Esophagus squamous epithelium (tissue), 4 donors: ENCODE data around the gene HOXB5.

Experiments
- POLR2A ChIP-seq, 4 donors: fragments of 450-650 bp; IDR thresholded peaks; one replicate each; pipeline ENCODE4 v1.6.1; 2017; ENCODE audit warnings: antibody characterized with exemption in 4 of 4, mild to moderate bottlenecking in 4 of 4, moderate library complexity in 3 of 4
- TF ChIP-seq, protein P1 (sequence below), 6 experiments: fragments of 450-650 bp in 4 of 6; fragments of 200-600 bp in 2 of 6; sonication (generic) in 2 of 6; IDR thresholded peaks; one replicate each; pipeline ENCODE4 v1.5.1; 2016 to 2019; ENCODE audit warnings: antibody characterized with exemption in 6 of 6, mild to moderate bottlenecking in 4 of 6, moderate library complexity in 4 of 6

DNA sequence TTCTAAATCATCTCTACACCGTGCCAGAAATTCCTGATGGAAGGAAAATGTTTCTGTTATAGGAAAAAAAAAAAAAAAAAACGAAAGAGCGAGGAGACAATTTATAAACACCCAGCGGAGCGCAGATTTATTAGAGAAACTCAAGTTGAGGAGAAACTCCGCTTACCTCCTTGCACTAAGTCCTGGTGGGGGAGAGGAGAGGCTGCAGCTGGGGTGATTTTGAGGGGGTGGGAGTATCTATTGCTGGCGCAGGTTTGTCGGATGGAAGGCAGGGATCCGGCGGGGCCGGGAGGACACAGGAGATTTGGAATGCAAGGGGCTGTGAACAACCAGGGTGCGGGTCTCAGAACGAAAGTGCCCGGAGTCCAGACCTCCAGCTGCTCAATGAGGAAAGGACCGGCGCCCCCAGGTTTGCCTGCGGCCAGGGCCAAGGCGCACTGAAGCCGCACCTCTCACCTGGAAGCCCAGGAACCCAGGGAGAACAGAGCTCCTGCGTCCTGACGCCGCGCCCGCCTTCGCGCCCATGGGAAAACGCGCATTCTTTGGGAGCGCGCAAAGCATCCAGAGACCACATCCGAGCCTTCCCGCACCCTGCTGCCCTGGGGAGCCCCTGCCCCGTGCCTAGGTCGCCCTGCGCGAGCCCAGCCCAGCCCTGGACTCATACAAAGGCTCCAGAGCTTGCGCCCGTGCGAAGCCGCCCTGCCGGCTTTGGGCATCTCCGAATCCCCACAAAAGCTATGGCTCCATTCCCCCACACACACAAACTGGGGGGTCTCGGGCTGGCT lies 24.1 kb upstream of the HOXB5 start:
- TF ChIP-seq, protein P1, sequence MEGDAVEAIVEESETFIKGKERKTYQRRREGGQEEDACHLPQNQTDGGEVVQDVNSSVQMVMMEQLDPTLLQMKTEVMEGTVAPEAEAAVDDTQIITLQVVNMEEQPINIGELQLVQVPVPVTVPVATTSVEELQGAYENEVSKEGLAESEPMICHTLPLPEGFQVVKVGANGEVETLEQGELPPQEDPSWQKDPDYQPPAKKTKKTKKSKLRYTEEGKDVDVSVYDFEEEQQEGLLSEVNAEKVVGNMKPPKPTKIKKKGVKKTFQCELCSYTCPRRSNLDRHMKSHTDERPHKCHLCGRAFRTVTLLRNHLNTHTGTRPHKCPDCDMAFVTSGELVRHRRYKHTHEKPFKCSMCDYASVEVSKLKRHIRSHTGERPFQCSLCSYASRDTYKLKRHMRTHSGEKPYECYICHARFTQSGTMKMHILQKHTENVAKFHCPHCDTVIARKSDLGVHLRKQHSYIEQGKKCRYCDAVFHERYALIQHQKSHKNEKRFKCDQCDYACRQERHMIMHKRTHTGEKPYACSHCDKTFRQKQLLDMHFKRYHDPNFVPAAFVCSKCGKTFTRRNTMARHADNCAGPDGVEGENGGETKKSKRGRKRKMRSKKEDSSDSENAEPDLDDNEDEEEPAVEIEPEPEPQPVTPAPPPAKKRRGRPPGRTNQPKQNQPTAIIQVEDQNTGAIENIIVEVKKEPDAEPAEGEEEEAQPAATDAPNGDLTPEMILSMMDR (IDR thresholded peaks at IDR 0.05), result no peak
- no peak for TF ChIP-seq POLR2A (IDR thresholded peaks at IDR 0.05)
